Activated T-cell treated with anti-CD3 and anti-CD28 coated beads for 4 hours (primary cell): ENCODE measurements around the gene BAG2.
A peak's percentile ranks its signal among the peaks of the same experiment; 100 is the strongest.

Source experiments
- DNase-seq: peaks from one replicate; pipeline ENCODE4 v3.0.0-alpha.2; 2020

BAG2 gene

DNA sequence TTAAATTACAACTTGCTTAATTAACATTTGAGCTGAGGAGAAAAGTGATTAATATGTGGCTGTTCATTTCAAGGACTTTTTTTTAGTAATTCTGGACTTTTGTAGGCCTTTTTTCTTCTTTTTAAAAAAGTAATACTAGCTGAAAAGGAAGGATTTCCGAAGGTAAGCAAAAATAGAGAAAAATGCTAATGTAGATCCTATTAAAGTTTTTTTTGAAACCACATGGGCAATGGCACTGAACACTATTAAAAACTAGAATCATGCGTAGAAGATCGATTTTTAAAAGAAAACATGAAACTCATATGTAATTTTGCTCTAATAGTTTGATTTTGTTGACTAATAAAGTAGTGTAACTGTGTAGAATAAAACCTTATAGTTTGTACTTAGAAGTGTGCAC lies 2.4 kb downstream of the BAG2 start:
- DNase-seq = no peak

DNA sequence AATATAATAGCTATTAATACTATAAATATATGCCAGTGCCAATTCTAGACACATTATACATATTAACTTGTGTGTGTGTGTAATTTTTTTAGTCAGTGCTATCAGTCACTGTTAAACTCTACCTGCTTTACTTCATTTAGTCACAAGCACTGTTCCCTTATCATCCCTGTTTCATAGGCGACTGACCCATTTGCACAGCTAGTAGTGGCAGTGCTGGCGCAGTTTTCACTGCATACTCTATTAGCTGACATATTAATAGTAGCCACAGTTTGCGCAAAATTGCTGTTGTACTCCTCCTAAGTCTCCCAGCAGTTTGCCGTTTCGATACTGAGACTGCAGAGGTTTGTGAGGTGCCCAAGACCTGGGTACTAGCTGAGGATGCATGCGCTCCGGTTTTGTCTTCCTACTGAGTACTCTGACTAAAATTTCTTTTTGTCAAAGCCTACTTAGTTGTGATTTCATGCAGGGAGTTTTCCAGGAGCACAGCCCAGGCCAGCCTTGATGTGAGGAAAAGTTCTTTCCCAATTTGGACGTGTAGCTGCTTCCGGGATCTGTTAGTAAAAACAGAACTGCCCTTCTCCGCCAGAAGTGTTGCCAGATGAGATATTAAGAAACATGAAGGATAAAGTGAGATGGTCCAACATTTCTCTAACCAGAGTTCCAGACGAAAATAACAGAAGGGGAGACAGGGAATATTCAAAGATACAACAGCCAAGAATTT lies 5.6 kb downstream of the BAG2 start:
- no peak for DNase-seq

- no peak for DNase-seq
Observed at GRCh38 chr6:57180596-57180995, 8.5 kb downstream of the BAG2 start.

DNA sequence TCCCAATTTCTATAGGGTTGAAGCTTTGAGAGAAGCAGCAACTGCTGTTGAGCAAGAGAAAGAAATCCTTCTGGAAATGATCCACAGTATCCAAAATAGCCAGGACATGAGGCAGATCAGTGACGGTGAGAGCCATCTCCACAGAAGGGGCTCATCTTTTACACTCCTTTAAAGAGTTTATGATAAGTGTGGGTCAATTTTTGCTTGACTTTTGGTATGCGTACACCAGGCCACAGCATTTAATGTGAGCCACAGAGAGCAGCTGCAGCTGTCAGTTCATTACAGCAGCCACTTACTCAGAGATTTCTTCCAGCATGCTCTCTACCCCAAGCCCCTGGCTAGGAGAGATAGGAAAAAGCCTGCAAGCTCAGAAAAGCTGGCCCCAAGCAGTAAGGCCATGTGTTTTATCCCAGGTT lies 9.9 kb downstream of the BAG2 start:
- no peak for DNase-seq

GRCh38 chr6:57183336-57183735 lies 11.2 kb downstream of the BAG2 start:
- no peak for DNase-seq

DNA sequence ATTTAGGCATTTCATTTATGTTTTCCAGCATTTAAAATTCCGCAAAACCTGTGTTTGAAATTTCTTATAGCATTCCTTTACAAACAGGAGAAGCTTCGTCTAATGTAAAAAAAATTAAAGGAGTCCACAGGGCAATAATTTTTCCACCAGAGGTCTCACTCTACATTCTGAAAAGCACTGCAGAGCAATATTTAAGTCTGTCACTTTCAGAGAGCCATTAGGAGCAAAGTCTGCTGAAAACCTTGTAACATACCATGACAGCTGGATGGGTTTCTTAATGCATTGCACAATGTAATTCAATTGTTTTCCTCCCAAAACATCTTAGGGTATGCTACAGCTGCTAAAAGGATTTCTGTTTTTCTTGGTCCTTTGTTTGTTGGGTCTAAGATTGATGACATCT lies 18.0 kb downstream of the BAG2 start:
- no peak for DNase-seq

- DNase-seq = no peak
Observed at GRCh38 chr6:57193177-57193576, 21.1 kb downstream of the BAG2 start.

DNA sequence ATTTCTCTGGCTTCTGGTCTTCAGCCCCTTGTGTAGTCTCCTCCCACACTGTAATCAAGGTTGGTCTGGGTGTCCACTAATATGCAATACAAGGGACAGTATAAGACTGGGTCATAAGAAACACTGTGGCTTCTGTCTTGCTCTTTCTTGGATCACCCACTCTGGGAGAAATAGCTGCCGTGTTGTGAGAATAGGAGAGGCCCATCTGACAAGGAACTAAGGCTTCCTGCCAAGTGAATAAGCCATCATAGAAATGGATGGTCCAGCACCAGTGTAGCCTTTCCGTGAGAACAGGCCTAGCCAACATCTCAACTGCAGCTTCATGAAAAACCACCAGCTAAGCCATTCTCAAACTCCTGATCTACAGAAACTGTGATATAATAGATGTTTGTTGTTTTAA lies 23.3 kb downstream of the BAG2 start:
- no peak for DNase-seq

- no peak for DNase-seq
Observed at GRCh38 chr6:57198926-57199636, 27.0 kb downstream of the BAG2 start.

DNA sequence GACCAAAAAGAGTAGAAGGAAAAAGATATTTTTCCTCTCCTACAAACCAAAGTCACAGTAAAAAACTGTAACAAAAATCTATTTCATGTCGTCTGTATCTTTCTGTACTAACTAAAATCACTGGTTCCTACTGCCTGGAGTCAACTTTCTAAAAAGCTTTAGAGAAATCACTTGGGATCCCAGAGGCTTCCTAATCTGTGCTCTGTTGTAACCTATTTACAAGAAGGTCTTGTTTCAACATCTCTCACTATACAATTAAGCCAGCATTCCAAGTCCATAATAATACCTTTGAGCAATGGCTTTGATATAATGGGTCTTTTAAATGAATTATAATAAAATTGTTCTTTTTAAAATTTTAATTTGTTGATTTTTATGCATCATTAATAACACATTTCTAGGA lies 29.6 kb downstream of the BAG2 start:
- DNase-seq = no peak

GRCh38 chr6:57205550-57206328 lies 33.6 kb downstream of the BAG2 start:
- no peak for DNase-seq

DNA sequence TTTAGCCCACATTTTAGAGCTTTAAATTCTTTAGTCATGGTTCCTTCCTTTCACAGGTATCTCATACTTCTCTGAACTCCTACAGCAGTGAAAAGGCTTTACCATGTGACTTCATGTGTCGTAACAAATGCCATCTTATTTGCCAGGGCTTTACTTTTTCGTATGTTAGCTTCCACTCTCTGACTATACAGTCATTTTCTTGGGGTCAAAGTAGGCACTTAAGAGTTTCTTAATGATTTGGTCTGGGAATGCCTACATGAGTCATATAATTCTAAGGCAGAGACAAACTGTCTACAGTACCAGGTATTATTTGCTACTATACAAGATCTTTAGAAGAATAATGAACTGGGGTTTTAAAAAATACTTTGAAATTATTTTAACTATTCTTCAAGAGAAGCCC lies 35.0 kb downstream of the BAG2 start:
- no peak for DNase-seq

DNA sequence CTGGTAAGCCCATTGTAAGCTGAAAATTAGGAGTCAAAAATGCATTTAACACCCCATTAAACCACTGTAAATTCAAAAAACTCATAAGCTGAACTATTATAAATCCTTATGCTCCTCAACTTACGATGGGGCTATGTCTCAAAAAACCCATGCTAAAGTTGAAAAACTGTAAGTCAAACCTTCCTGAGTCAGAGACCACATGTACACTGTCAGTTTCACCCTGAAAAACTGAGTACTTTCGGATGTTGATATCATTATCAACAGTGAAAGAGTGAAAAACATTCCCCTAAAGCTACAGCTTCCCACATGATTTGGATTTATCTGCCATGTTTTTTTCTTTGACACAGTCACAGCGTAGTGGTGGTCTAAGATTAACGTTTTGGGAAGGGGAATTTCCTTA lies 35.7 kb downstream of the BAG2 start:
- no peak for DNase-seq

DNA sequence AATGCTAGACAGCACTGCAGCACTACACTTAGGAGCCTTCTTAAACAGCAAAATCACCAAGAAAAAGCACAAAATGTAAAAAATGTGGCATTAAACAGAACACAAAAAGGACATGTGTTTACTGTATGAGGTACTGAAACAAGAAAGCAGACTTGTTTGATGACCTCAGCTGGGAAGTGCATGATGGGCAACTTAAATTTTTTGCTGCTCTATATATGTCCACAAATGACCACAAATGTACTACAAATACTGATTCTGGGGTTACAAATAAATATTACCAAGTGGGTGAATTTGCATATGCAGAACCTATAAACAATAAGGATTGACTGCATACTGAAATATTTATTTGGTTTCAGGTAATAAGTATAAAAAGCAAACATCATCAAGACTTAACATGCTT lies 36.9 kb downstream of the BAG2 start:
- DNase-seq = no peak

DNA sequence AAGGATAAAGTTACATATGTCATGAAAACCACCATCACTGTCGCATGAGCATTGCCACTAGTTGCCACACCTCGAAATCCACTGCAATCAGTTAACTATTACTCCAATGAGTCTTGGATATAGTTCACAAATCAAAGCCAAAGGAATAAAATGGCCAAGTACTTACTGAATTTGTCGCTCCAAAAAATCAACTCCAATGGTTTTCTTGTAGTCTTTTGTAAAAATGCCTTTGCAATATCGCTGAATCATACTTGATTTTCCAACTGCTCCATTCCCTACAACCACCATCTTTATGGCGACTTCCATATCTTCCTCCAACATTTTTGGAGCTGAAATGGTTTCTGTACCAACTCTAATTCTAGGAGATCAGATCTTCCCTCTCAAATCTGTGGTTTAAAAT lies 37.9 kb downstream of the BAG2 start:
- no peak for DNase-seq

DNA sequence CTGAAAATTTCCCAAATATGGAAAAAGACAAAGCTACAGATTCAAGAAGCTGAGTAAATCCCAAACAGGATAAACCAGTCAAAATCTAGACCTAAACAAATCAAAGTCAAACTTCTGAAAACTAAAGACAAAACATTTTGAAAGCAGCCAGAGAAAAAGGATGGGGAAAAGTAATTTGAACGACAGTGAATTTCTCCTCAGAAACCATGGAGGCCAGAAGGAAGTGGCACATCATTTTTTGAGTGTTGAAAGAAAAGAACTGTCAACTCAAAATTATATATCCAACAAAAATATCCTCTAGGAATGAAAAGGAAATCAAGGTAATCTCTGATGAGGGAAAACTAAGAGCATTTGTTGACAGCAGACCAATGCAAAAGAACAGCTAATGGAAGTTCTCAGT lies 43.1 kb downstream of the BAG2 start:
- no peak for DNase-seq

- DNase-seq = no peak
Observed at GRCh38 chr6:57216235-57217101, 44.3 kb downstream of the BAG2 start.

GRCh38 chr6:57217270-57217669 lies 45.1 kb downstream of the BAG2 start:
- no peak for DNase-seq

GRCh38 chr6:57220083-57220703 lies 48.1 kb downstream of the BAG2 start:
- DNase-seq = no peak

- peak; percentile 31 for DNase-seq
Observed at GRCh38 chr6:57221191-57221935, 49.2 kb downstream of the BAG2 start.

DNA sequence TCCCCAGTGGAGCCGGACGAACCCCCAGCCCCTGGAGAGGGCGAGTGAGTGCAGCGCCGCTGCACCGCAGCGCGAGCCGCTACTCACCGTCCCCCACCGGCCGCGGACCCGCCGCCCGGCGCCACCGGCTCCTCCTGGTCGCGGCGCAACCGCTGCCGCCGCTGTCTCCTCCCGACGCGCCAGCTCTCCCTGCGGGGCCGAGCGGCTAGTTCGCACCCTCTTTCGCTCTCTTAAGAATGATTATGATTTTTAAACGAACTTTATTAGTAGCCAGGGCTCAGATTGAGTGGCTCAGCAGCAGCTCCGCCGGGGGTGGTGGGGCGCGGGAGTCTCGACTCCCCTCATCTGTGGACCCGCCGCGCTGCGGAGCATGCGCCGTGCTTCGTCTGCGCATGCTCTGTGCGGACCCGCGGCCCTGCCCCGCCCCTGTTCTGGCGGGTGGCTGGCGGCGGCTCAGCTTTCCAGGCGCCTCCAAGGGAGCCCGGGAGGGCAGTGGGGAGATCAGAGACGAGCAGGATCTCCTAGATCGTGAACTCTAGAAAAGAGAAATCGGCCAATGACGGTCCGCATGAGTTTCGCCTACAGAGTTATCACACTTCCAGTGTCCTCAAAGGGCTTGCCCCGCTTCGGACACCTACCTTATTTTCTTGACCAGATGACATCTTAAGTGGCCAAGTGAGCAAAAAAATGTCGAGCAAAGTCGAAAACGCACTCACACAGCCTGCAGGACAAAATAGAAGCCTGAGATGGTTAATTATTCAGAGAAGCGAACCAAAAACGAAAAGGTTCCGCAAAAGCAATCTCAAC lies 50.0 kb downstream of the BAG2 start, which contains the start of gene RAB23:
Gene RAB23 (minus strand): TSS at position 372 of the 807 bp plus-strand sequence. CDS start 11,927 bp downstream, outside the sequence.
- DNase-seq = peak; percentile 76
